Right renal pelvis (tissue), 4 donors: ENCODE measurements around the gene SART3. TPM values are rescaled to one million over a fixed set of nuclear protein-coding genes. Genes with fewer than 3 reads are reported as not detected.
"Not testable (repeated sequence)": the region's sequence is repeated elsewhere in the genome, so short reads cannot be mapped to it uniquely, and the experiment has no call there.

Source experiments
- DNase-seq, 4 donors: peaks; one replicate each; pipeline ENCODE4 v3.0.0-alpha.2; 2013; ENCODE audit warnings: low read depth in 4 of 4, low spot score in 3 of 4, missing footprints in 1 of 4
- polyA plus RNA-seq, 4 donors: library from polyadenylated mRNA; unstranded; fragments of 120-200 nt; gene quantifications; one replicate each; pipeline ENCODE4 v1.2.1, GENCODE V29; 2013; ENCODE audit not compliant: insufficient read length in 4 of 4

The SART3 gene
- polyA plus RNA-seq, 4 donors = 53.3 to 62.5 (median 56.4) TPM

DNA sequence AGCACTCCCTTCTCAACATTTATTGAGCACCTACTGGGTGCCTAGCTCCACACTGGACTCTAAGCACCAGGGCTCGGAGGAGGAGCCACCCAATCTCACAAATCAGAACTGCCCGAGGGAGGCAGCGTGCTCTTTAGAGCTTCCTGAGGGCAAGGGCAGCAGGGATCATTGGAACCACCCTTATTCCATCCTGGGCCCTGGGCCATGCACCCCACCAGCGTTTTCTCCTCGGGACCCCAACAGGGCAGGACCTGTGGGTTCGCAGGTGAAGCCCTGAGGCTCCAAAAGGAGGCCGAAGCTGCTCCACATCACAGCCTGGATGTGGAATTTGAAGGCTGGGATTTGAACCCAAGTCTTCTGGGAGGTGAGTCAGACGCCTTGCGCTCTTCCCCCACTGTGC, 21.5 kb upstream of the SART3 start:
- no peak for DNase-seq

GRCh38 chr12:108581311-108582227, 20.6 kb upstream of the SART3 start:
- DNase-seq = no peak

DNA sequence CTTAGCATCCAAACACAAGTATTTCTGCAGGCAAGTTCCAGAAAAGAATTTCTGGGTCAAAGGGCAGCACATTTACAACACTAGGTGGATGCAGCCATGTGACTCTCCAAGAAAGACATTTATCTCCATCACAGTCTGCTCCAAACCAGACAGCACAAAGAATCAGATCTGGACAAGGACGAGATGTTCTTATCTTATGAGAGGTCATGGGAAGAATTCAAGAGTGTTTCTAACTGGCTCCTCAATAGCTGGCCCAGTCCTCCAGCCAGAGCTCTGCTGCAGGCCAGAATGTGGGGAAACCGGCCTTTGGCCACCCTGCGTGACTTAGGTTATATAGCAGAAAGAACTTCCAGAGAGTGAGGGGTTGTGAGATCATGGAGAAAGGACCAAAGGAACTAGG, 19.6 kb upstream of the SART3 start:
- DNase-seq = no peak

DNA sequence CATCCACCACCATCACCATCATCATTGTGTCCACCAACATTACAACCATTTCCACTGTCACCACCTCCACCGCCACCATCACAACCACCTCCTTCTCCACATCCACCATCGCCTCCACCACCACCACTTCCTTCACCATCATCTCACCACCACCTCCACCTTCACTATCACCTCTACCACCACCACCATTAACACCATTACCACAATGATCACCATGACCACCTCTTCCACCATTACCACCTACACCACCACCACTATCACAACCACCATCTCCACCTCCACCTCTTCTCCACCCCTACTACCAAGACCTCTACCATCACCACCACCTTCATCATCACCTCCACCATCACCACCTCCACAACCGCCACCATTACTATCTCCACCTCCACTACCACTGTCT, 17.8 kb upstream of the SART3 start:
- DNase-seq = no peak

- DNase-seq = no peak
Observed at GRCh38 chr12:108578264-108578663, 17.3 kb upstream of the SART3 start.

GRCh38 chr12:108577458-108577857, 16.5 kb upstream of the SART3 start:
- no peak for DNase-seq

DNA sequence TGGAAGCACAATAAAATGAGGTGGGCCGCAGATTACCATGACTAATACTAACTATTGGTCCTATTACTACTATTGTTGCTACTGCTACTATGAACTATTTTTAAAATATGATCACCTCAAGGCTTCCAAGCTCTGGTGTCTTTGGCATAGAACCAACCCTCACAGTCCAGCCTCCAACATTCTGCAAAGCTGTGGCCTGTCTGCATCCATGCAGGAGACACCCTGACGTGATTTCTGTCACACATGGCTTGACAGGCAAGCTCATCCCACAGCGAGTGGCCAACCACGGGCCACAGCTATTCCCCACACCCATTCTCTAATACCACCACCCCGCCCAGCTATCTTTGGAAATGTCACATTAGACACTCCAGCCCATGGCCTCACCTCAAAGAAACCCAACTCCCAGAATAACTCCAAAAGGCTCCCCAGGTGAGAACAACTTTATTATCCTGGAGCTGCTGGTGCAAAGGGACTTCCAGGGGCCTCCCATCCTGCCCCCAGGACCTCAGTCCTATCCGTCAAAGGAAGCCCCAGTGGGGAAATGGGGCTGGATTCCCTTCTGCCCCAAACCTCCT, 15.8 kb upstream of the SART3 start:
- no peak for DNase-seq

- no peak for DNase-seq
Observed at GRCh38 chr12:108575199-108575912, 14.4 kb upstream of the SART3 start.

GRCh38 chr12:108574276-108574675, 13.3 kb upstream of the SART3 start:
- DNase-seq = not testable (repeated sequence)

- no peak for DNase-seq
Observed at GRCh38 chr12:108573317-108573716, 12.3 kb upstream of the SART3 start.

DNA sequence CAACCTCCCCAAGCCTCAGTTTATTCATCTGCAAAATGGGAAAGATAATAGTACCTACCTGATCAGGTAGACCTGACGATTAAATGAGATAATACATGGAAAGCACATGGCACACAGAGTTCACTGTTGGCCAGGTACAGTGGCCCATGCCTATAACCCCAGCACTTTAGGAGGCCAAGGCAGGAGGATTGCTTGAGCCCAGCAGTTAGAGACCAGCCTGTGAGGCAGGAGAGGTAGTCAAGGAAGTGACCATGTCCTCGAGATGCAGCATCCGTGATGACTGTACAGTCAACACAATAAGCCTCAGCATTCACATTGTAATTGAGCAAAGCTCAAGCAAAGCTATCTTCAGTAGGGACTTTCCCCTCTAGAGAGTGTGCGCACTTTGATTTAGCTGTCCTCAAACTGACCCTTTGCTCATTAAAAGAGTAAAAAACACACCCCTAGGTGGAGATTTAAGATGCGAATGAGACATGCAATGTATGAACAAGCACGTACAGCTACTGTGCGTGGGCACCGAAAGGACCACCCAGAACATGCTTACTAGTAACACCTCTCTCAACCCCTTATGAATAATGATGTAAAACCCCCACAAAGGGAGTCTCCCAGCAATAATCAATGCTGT, 11.3 kb upstream of the SART3 start:
- no peak for DNase-seq

- no peak for DNase-seq
Observed at GRCh38 chr12:108571609-108572165, 10.7 kb upstream of the SART3 start.

DNA sequence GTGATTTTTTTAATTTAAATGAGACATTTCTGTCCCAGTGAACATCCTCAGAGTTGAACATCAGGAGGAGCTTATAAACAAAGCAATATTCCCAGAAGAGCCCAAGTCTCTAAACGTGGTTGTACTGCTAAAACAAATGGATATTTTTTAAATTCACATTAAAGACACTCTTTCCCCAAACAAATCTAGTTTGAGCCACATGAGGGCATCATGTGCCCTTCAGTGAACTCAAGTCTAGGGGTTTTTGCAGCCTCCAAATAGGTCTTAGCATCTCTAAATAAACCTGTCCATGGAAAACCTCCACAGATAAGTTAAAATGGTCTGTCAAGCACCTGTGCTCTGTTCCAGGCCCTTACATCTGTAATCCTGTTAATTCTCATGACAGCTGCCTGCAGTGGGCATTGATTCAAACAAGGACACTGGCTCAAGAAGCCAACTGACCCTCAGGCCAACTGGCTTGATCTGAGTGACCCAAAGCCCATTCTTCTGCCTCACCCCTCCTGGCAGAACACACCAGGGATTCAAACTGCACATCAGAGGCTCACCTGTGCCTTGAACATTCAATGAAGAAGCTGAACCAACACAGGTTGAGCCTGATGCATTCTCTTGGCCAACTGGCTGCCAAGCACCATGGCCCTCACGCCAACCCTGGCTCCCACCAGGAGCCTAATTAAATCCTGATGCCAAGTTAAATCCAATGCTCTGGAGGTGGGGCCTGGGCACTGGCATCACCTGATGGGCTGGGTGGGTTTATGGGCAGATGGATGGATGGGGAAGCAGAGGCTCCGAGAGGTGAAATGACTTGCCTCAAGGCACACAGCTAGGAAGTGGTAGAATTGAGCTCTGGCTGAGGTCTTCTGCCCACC, 10.0 kb upstream of the SART3 start:
- no peak for DNase-seq

- DNase-seq = no peak
Observed at GRCh38 chr12:108568338-108569154, 7.6 kb upstream of the SART3 start.

DNA sequence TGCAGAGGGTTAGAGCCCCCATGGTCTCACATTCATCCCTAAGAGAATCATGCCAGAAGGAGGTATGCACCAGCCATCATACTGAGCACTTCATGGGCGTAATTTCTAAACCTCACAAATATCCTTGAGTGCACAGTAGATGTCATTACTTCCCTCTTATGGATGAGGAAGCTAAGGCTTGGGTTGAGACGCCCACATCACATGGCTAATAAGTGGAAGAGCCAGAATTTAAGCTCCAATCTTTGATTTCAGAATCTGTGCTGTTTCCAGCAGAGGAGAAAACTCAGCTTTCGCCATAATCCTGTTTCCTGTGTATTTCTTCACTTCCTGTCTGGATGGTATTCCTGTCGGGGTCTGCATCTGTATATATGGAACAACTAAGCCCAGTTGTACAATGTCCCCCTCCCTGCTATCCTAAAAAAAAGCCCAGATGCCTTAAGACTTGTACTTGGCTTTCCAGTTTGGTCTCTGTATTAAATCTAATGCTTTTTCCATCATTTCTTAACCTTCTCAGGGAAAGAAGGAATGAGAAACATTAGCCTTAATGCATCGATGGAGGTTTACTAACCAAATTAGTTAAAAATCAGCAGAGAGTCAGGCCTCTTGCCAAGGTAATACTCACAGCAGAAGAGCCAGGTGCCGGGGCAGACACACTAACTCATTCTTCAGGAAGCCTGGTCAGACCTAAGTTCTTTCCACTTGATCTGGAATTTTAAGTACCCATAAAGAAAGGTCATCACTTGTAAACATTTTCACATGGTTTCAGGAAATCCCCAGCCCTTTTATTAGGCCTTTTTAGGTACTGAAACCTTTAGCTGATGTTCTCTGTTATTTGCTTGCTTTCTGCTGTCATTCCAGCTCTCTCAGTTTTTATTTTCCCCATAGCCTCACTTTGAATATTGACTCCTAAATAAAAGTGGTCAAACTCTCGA, 6.7 kb upstream of the SART3 start:
- DNase-seq = no peak

DNA sequence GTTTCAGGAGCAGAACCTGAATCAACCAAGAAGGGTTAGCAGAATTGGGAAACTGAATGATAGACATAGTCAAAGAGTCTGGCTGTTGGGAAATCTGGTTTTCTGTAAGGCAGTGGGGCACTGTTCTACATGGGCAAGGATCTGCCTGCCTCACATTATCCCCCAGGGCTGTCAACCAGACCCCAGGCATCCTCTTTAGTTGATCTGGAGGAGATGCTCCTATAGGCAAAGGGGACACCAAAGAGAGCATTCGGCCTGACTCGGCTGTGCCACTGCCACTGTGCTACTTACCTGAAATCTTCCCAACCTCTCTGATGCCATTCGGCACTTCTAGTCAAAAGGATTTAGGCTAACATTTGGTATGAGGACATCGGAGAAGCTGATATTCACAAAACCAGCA, 5.5 kb upstream of the SART3 start:
- no peak for DNase-seq

- no peak for DNase-seq
Observed at GRCh38 chr12:108565976-108566375, 5.0 kb upstream of the SART3 start.

DNA sequence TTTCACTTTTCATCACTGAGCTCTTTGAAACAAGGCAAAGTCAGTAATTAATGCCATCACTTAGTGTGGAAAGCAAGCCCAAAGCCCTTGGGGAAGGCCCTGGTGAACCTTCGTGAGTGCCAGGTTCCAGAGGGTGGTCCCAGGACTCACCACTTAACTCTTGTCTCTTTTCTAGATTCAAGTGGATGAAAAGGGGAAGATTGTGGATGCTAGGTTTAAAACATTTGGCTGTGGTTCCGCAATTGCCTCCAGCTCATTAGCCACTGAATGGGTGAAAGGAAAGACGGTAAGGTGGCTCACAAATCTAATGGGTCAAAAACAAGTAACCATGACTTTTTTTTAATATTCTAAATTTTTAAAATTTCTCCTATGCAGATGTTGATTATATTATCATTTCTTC, 4.2 kb upstream of the SART3 start:
- no peak for DNase-seq
